GM19351 (cell line): ENCODE measurements around the gene SERGEF.
"Not testable (repeated sequence)": the region's sequence is repeated elsewhere in the genome, so short reads cannot be mapped to it uniquely, and the experiment has no call there.

Source experiments
- ATAC-seq: cut with Tn5 transposase; IDR thresholded peaks from one replicate; pipeline ENCODE4 v1.9.1; 2021; ENCODE audit warnings: mild to moderate bottlenecking, moderate library complexity; ENCODE audit not compliant: unreplicated experiment

The SERGEF gene

GRCh38 chr11:17917556-17917955, 95.3 kb downstream of the SERGEF start:
- no peak for ATAC-seq

- ATAC-seq = no peak
Measured at GRCh38 chr11:17915500-17916143, 97.2 kb downstream of the SERGEF start.

GRCh38 chr11:17914957-17915356, 97.9 kb downstream of the SERGEF start:
- ATAC-seq = no peak

GRCh38 chr11:17907046-17907445, 105.8 kb downstream of the SERGEF start:
- ATAC-seq = no peak

- ATAC-seq = no peak
Measured at GRCh38 chr11:17906436-17906835, 106.4 kb downstream of the SERGEF start.

GRCh38 chr11:17905477-17905876, 107.4 kb downstream of the SERGEF start:
- ATAC-seq = peak; percentile 93

- ATAC-seq = no peak
Measured at GRCh38 chr11:17901481-17901880, 111.4 kb downstream of the SERGEF start.

- no peak for ATAC-seq
Measured at GRCh38 chr11:17898782-17899181, 114.1 kb downstream of the SERGEF start.

GRCh38 chr11:17898071-17898470, 114.8 kb downstream of the SERGEF start:
- ATAC-seq = no peak

GRCh38 chr11:17897495-17897894, 115.4 kb downstream of the SERGEF start:
- ATAC-seq = no peak

- ATAC-seq = not testable (repeated sequence)
Measured at GRCh38 chr11:17896496-17897151, 116.2 kb downstream of the SERGEF start.

GRCh38 chr11:17894929-17895658, 117.8 kb downstream of the SERGEF start:
- no peak for ATAC-seq

- no peak for ATAC-seq
Measured at GRCh38 chr11:17892409-17892808, 120.4 kb downstream of the SERGEF start.

GRCh38 chr11:17890325-17890724, 122.5 kb downstream of the SERGEF start:
- ATAC-seq = no peak

GRCh38 chr11:17887779-17888178, 125.1 kb downstream of the SERGEF start:
- ATAC-seq = no peak

- no peak for ATAC-seq
Measured at GRCh38 chr11:17883946-17884345, 128.9 kb downstream of the SERGEF start.

- no peak for ATAC-seq
Measured at GRCh38 chr11:17883057-17883456, 129.8 kb downstream of the SERGEF start.

- ATAC-seq = no peak
Measured at GRCh38 chr11:17878743-17879142, 134.1 kb downstream of the SERGEF start.

- no peak for ATAC-seq
Measured at GRCh38 chr11:17877886-17878285, 135.0 kb downstream of the SERGEF start.

GRCh38 chr11:17876827-17877226, 136.0 kb downstream of the SERGEF start:
- no peak for ATAC-seq

- ATAC-seq = no peak
Measured at GRCh38 chr11:17875891-17876290, 137.0 kb downstream of the SERGEF start.

GRCh38 chr11:17873586-17873985, 139.3 kb downstream of the SERGEF start:
- ATAC-seq = no peak
